Measurements from ENCODE around the gene CXCL9.

DNA sequence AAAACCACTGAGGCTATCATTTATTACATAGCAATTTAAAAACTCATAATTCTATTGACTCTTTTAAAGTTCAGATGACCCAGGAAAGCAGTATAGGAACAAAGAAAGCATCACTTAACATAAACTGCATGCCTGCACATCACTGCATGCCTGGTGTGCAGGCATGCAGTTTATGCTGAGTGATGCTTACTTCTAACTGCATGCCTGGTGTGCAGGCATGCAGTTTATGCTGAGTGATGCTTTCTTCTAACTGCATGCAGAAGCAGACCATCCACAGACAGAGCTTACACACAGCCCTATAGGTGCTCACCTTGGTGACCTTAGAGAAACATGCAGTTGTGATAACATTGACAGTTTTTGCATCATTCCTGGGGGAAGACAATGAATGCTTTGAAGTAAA is 33.5 kb downstream of the CXCL9 start:
- no peak for TF ChIP-seq EZH2phosphoT487 (conservative IDR thresholded peaks at IDR 0.05; ENCODE audit: low read length)
- TF ChIP-seq, protein P1, sequence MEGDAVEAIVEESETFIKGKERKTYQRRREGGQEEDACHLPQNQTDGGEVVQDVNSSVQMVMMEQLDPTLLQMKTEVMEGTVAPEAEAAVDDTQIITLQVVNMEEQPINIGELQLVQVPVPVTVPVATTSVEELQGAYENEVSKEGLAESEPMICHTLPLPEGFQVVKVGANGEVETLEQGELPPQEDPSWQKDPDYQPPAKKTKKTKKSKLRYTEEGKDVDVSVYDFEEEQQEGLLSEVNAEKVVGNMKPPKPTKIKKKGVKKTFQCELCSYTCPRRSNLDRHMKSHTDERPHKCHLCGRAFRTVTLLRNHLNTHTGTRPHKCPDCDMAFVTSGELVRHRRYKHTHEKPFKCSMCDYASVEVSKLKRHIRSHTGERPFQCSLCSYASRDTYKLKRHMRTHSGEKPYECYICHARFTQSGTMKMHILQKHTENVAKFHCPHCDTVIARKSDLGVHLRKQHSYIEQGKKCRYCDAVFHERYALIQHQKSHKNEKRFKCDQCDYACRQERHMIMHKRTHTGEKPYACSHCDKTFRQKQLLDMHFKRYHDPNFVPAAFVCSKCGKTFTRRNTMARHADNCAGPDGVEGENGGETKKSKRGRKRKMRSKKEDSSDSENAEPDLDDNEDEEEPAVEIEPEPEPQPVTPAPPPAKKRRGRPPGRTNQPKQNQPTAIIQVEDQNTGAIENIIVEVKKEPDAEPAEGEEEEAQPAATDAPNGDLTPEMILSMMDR (IDR thresholded peaks at IDR 0.05; ENCODE audit: insufficient read depth, low read length, poor library complexity, severe bottlenecking), result no peak
